HepG2 (cell line): ENCODE measurements around the gene ZNF735.

Experiments
- CREM ChIP-seq, 2 experiments: sonication (generic) in 1 of 2; formaldehyde crosslinking in 1 of 2; IDR thresholded peaks; 2 replicates each; pipeline versions ENCODE4 v1.4.0 to v1.6.1; 2016 to 2020; ENCODE audit warnings: antibody characterized with exemption in 1 of 2, mild to moderate bottlenecking in 1 of 2, missing genetic modification reagents in 1 of 2
- GTF2F1 ChIP-seq: fragments of 150-350 bp; IDR thresholded peaks from 2 replicates; pipeline ENCODE4 v1.6.1; 2014; ENCODE audit warnings: low read length
- NCOA1 ChIP-seq: sonication (generic); formaldehyde crosslinking; IDR thresholded peaks from 2 replicates; pipeline ENCODE4 v1.9.0; 2021; ENCODE audit warnings: missing genetic modification reagents
- SMC3 ChIP-seq: IDR thresholded peaks from 2 replicates; pipeline ENCODE4 v1.6.1; 2011; ENCODE audit warnings: low read length, improper control_type of control experiment
- YY1 ChIP-seq: IDR thresholded peaks from 2 replicates; pipeline ENCODE4 v1.6.1; 2011; ENCODE audit warnings: low read length, low read depth, moderate library complexity, mild to moderate bottlenecking; ENCODE audit not compliant: insufficient read depth, insufficient replicate concordance
- ZBTB26 ChIP-seq: IDR thresholded peaks from 2 replicates; pipeline ENCODE4 v1.6.1; 2016; ENCODE audit warnings: missing compliant biosample characterization, missing genetic modification reagents, borderline replicate concordance
- ZBTB4 ChIP-seq: sonication (generic); formaldehyde crosslinking; IDR thresholded peaks from 2 replicates; pipeline ENCODE4 v1.4.0; 2020; ENCODE audit warnings: missing genetic modification reagents, mild to moderate bottlenecking, borderline replicate concordance
- ZNF720 ChIP-seq: sonication (generic); formaldehyde crosslinking; IDR thresholded peaks from 2 replicates; pipeline ENCODE4 v1.4.0; 2020; ENCODE audit warnings: missing genetic modification reagents
- TF ChIP-seq, protein P1 (sequence below): sonication (generic); formaldehyde crosslinking; conservative IDR thresholded peaks from 2 replicates; pipeline ENCODE4 v1.8.0; 2022; ENCODE audit warnings: mild to moderate bottlenecking, moderate library complexity, missing genetic modification reagents
- TF ChIP-seq, protein P2 (sequence below), 2 experiments: sonication (generic) in 1 of 2; formaldehyde crosslinking in 1 of 2; IDR thresholded peaks; 2 replicates each; pipeline versions ENCODE4 v1.5.1 to v1.6.1; 2011 to 2020; ENCODE audit warnings: borderline replicate concordance in 1 of 2, low read depth in 1 of 2, low read length in 1 of 2, mild to moderate bottlenecking in 1 of 2, missing genetic modification reagents in 1 of 2, moderate library complexity in 1 of 2

GRCh38 chr7:64174941-64175340 lies 32.1 kb upstream of the ZNF735 start:
- no peak for TF ChIP-seq CREM (IDR thresholded peaks at IDR 0.05)
- TF ChIP-seq CREM (CRISPR knock-in tag; IDR thresholded peaks at IDR 0.05), result no peak
- TF ChIP-seq GTF2F1, result no peak
- TF ChIP-seq ZBTB4, result no peak
- TF ChIP-seq, protein P1, sequence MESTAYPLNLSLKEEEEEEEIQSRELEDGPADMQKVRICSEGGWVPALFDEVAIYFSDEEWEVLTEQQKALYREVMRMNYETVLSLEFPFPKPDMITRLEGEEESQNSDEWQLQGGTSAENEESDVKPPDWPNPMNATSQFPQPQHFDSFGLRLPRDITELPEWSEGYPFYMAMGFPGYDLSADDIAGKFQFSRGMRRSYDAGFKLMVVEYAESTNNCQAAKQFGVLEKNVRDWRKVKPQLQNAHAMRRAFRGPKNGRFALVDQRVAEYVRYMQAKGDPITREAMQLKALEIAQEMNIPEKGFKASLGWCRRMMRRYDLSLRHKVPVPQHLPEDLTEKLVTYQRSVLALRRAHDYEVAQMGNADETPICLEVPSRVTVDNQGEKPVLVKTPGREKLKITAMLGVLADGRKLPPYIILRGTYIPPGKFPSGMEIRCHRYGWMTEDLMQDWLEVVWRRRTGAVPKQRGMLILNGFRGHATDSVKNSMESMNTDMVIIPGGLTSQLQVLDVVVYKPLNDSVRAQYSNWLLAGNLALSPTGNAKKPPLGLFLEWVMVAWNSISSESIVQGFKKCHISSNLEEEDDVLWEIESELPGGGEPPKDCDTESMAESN (CRISPR knock-in tag), result no peak
- TF ChIP-seq NCOA1, result no peak
- TF ChIP-seq SMC3, result no peak
- TF ChIP-seq YY1, result no peak
- TF ChIP-seq ZNF720, result no peak
- no peak for TF ChIP-seq ZBTB26 (CRISPR knock-in tag)
- TF ChIP-seq, protein P2, sequence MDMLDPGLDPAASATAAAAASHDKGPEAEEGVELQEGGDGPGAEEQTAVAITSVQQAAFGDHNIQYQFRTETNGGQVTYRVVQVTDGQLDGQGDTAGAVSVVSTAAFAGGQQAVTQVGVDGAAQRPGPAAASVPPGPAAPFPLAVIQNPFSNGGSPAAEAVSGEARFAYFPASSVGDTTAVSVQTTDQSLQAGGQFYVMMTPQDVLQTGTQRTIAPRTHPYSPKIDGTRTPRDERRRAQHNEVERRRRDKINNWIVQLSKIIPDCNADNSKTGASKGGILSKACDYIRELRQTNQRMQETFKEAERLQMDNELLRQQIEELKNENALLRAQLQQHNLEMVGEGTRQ (IDR thresholded peaks at IDR 0.05; ENCODE audit: low read depth, low read length), result no peak
- TF ChIP-seq, protein P2 (CRISPR knock-in tag; IDR thresholded peaks at IDR 0.05; ENCODE audit: borderline replicate concordance), result no peak
